A673 (cell line): ENCODE results near the gene SH2D4B. TPM values are rescaled to one million over a fixed set of nuclear protein-coding genes. Genes with fewer than 3 reads are reported as not detected.

Source experiments
- BruUV-seq: library from RNA; stranded (reverse); fragments of 400-500 nt; replicated peaks from 2 replicates; lab custom pipeline; 2021; lab: Mats Ljungman, UMichigan
- CTCF ChIA-PET: fragments of 300-600 bp; sonication (Branson Sonifier 250); formaldehyde crosslinking; loops from one replicate; lab custom pipeline; 2022; ENCODE audit warnings: antibody characterized with exemption; lab: Charles Lee
- POLR2A ChIA-PET: fragments of 300-600 bp; sonication (Branson Sonifier 250); formaldehyde crosslinking; loops from one replicate; lab custom pipeline; 2022; ENCODE audit warnings: antibody characterized with exemption; ENCODE audit not compliant: low non-redundant PET; lab: Charles Lee
- DNase-seq: peaks from one replicate; pipeline ENCODE4 v3.0.0-alpha.2; 2015; ENCODE audit warnings: low spot score
- H3K27ac ChIP-seq: fragments of 200-600 bp; sonication (generic); 2 replicates; pipeline ENCODE4 v1.5.1; 2016; ENCODE audit warnings: mixed run types, low read depth, mild to moderate bottlenecking, mixed read lengths, antibody characterized with exemption, low read length; ENCODE audit not compliant: poor library complexity, severe bottlenecking
- H3K27me3 ChIP-seq: fragments of 200-600 bp; sonication (generic); replicated peaks from 2 replicates; pipeline ENCODE4 v1.6.1; 2017; ENCODE audit warnings: mixed run types, low read depth, mild to moderate bottlenecking, mixed read lengths, antibody characterized with exemption, low read length; ENCODE audit not compliant: insufficient read depth, poor library complexity
- H3K36me3 ChIP-seq: fragments of 200-600 bp; sonication (generic); 2 replicates; pipeline ENCODE4 v1.6.1; 2016; ENCODE audit warnings: mixed run types, mild to moderate bottlenecking, mixed read lengths, antibody characterized with exemption, low read length; ENCODE audit not compliant: insufficient read depth, poor library complexity, severe bottlenecking
- H3K4me1 ChIP-seq: fragments of 200-600 bp; sonication (generic); 2 replicates; pipeline ENCODE4 v1.6.1; 2017; ENCODE audit warnings: mixed run types, mild to moderate bottlenecking, mixed read lengths, antibody characterized with exemption, low read length; ENCODE audit not compliant: insufficient read depth, poor library complexity, severe bottlenecking
- H3K4me3 ChIP-seq: fragments of 200-600 bp; sonication (generic); 2 replicates; pipeline ENCODE4 v1.5.1; 2016; ENCODE audit warnings: low read depth, mixed run types, mild to moderate bottlenecking, mixed read lengths, low read length; ENCODE audit not compliant: poor library complexity, severe bottlenecking
- H3K9me3 ChIP-seq: fragments of 200-600 bp; sonication (generic); 2 replicates; pipeline ENCODE4 v1.6.1; 2016; ENCODE audit warnings: mixed run types, low read depth, mild to moderate bottlenecking, mixed read lengths, antibody characterized with exemption, low read length; ENCODE audit not compliant: poor library complexity, severe bottlenecking
- CTCF ChIP-seq: fragments of 300-800, 200-600 bp; sonication (generic); conservative IDR thresholded peaks from 2 replicates; pipeline ENCODE4 v1.5.1; 2017; ENCODE audit warnings: low read depth, mild to moderate bottlenecking, antibody characterized with exemption, low read length, moderate library complexity, mixed read lengths
- EZH2 ChIP-seq: fragments of 200-600 bp; sonication (generic); IDR thresholded peaks from 2 replicates; pipeline ENCODE4 v1.6.1; 2017; ENCODE audit warnings: borderline replicate concordance, low read depth, mild to moderate bottlenecking, mixed read lengths, antibody characterized with exemption, low read length; ENCODE audit not compliant: poor library complexity, severe bottlenecking
- intact Hi-C: fragments of 100-400 bp; cut with micrococcal nuclease; formaldehyde crosslinking; loops from one replicate; pipeline ENCODE4 v1.10.0; 2022; ENCODE audit not compliant: unreplicated experiment
- total RNA-seq: library from RNA; stranded (reverse); gene quantifications from 2 replicates; pipeline ENCODE4 v1.2.3, GENCODE V29; 2021

SH2D4B gene
- total RNA-seq, 1 experiment from 2014 or later: 0.19 TPM

- DNase-seq: no peak
- ChIA-PET CTCF (no interaction called here), POLR2A (no interaction called here)
- no peak overlapping the region for H3K4me3 ChIP-seq
- TF ChIP-seq EZH2: no peak
- no peak for TF ChIP-seq CTCF
- H3K9me3 ChIP-seq: no peaks in the 10 kb centered on the region
- H3K4me1 ChIP-seq: no peaks in the 10 kb centered on the region
- no peaks in the 10 kb centered on the region for H3K27me3 ChIP-seq
- intact Hi-C loops: no loop called here
- no TSS peak for BruUV-seq
- H3K36me3 ChIP-seq: peaks cover 28% of the 10 kb centered on the region
- no peak overlapping the region for H3K27ac ChIP-seq
Observed at GRCh38 chr10:80515941-80516340, 21.8 kb upstream of the SH2D4B start.

GRCh38 chr10:80516506-80517075, 21.1 kb upstream of the SH2D4B start:
- H3K36me3 ChIP-seq: peaks cover 27% of the 10 kb centered on the region
- CTCF ChIA-PET: no interaction called here

GRCh38 chr10:80517416-80518142, 20.1 kb upstream of the SH2D4B start:
- ChIA-PET CTCF (no interaction called here), POLR2A (no interaction called here)
- no peak for DNase-seq
- Histone ChIP-seq H3K27ac (no peak overlapping the region), H3K4me1 (no peaks in the 10 kb centered on the region), H3K27me3 (no peaks in the 10 kb centered on the region), H3K4me3 (no peak overlapping the region), H3K9me3 (no peaks in the 10 kb centered on the region), H3K36me3 (peaks cover 20% of the 10 kb centered on the region)
- TF ChIP-seq CTCF (no peak), EZH2 (no peak)
- BruUV-seq: no TSS peak
- intact Hi-C loops: no loop called here

More at GRCh38 chr10:80516506-80517075, 21.1 kb upstream of the SH2D4B start:
- no peak for DNase-seq
- no peaks in the 10 kb centered on the region for H3K27me3 ChIP-seq
- intact Hi-C loops: no loop called here
- POLR2A ChIA-PET: no interaction called here
- H3K9me3 ChIP-seq: no peaks in the 10 kb centered on the region
- no peak for TF ChIP-seq CTCF
- no peak for TF ChIP-seq EZH2
- H3K4me1 ChIP-seq: no peaks in the 10 kb centered on the region
- H3K27ac ChIP-seq: no peak overlapping the region
- no peak overlapping the region for H3K4me3 ChIP-seq
- no TSS peak for BruUV-seq
